Muscle of leg (tissue), 11 donors: ENCODE data around the gene TIMM10B. TPM values are rescaled to one million over a fixed set of nuclear protein-coding genes. Genes with fewer than 3 reads are reported as not detected.
"Not testable (repeated sequence)": the region's sequence is repeated elsewhere in the genome, so short reads cannot be mapped to it uniquely, and the experiment has no call there.

ENCODE experiments used
- DNase-seq: peaks from one replicate; pipeline ENCODE4 v3.0.0; 2013
- H3K27ac ChIP-seq: one replicate; pipeline ENCODE4 v1.5.1; 2013; ENCODE audit warnings: mild to moderate bottlenecking, low read length, control low read depth
- H3K27me3 ChIP-seq: one replicate; pipeline ENCODE4 v1.6.1; 2013; ENCODE audit warnings: low read length; ENCODE audit not compliant: control insufficient read depth, insufficient read depth
- H3K36me3 ChIP-seq: one replicate; pipeline ENCODE4 v1.6.1; 2013; ENCODE audit warnings: low read length; ENCODE audit not compliant: control insufficient read depth, insufficient read depth
- H3K4me1 ChIP-seq: one replicate; pipeline ENCODE4 v1.6.1; 2013; ENCODE audit warnings: low read length; ENCODE audit not compliant: control insufficient read depth, insufficient read depth
- H3K4me3 ChIP-seq: one replicate; pipeline ENCODE4 v1.5.1; 2013; ENCODE audit warnings: low read length, control low read depth
- H3K9me3 ChIP-seq: replicated peaks from 2 replicates; pipeline ENCODE4 v1.6.1; 2013; ENCODE audit warnings: low read depth, low read length; ENCODE audit not compliant: control insufficient read depth
- WGBS: methylation state at CpG from one replicate; pipeline ENCODE4 v1.1.5; 2013; ENCODE audit warnings: missing lambda C conversion rate; ENCODE audit not compliant: insufficient coverage; 5-methylcytosine and 5-hydroxymethylcytosine counted together
- polyA plus RNA-seq, 8 donors: library from polyadenylated mRNA; unstranded; fragments of 120-200 nt; gene quantifications; one replicate each; pipeline versions ENCODE4 v1.2.1 to v1.2.3, GENCODE V29; 2013; ENCODE audit warnings: inconsistent platforms in 1 of 8, low replicate concordance in 1 of 8; ENCODE audit not compliant: insufficient read length in 8 of 8, insufficient read depth in 1 of 8
- total RNA-seq: library from RNA; stranded (reverse); fragments of 120-200 nt; gene quantifications from one replicate; pipeline ENCODE4 v1.2.4, GENCODE V29; 2013

The TIMM10B gene
- total and polyA plus RNA-seq, 9 donors, result 16.1 to 23.9 (median 17.7) TPM

GRCh38 chr11:6498121-6498520 lies 16.8 kb downstream of the TIMM10B start:
- Histone ChIP-seq H3K9me3 (no peaks in the 10 kb centered on the region), H3K4me3 (no peak overlapping the region), H3K4me1 (peaks cover 9% of the 10 kb centered on the region), H3K36me3 (peaks cover 23% of the 10 kb centered on the region), H3K27me3 (no peaks in the 10 kb centered on the region), H3K27ac (no peak overlapping the region)
- no peak for DNase-seq
- WGBS, result 72% methylated on average over 7 of the region's 7 CpGs

- WGBS, result 83% methylated on average over 2 of the region's 5 CpGs
These were observed 17.2 kb downstream of the TIMM10B start for GRCh38 chr11:6498544-6498943.

GRCh38 chr11:6502382-6502781 lies 21.1 kb downstream of the TIMM10B start:
- Histone ChIP-seq H3K9me3 (no peaks in the 10 kb centered on the region), H3K36me3 (peaks cover 22% of the 10 kb centered on the region), H3K27ac (no peak overlapping the region), H3K4me3 (no peak overlapping the region), H3K4me1 (peaks cover 3% of the 10 kb centered on the region), H3K27me3 (no peaks in the 10 kb centered on the region)
- no CpG with 5 or more reads among the region's 3 CpGs for whole genome bisulfite sequencing
- no peak for DNase-seq

More at GRCh38 chr11:6498544-6498943, 17.2 kb downstream of the TIMM10B start:
- Histone ChIP-seq H3K4me1 (peaks cover 9% of the 10 kb centered on the region), H3K4me3 (no peak overlapping the region), H3K9me3 (no peaks in the 10 kb centered on the region), H3K27ac (no peak overlapping the region), H3K36me3 (peaks cover 23% of the 10 kb centered on the region), H3K27me3 (no peaks in the 10 kb centered on the region)
- DNase-seq, result no peak

GRCh38 chr11:6504166-6504565 lies 22.9 kb downstream of the TIMM10B start:
- Histone ChIP-seq H3K27me3 (no peaks in the 10 kb centered on the region), H3K9me3 (no peaks in the 10 kb centered on the region), H3K36me3 (peaks cover 18% of the 10 kb centered on the region), H3K4me1 (no peaks in the 10 kb centered on the region), H3K4me3 (no peak overlapping the region), H3K27ac (no peak overlapping the region)
- 100% methylated on average over 1 of the region's 3 CpGs for WGBS
- no peak for DNase-seq

- Histone ChIP-seq H3K9me3 (no peaks in the 10 kb centered on the region), H3K36me3 (peaks cover 15% of the 10 kb centered on the region), H3K4me3 (no peak overlapping the region), H3K27me3 (no peaks in the 10 kb centered on the region), H3K4me1 (no peaks in the 10 kb centered on the region), H3K27ac (no peak overlapping the region)
- peak; percentile 37 for DNase-seq
- WGBS, result no CpG with 5 or more reads among the region's 2 CpGs
These were observed 24.4 kb downstream of the TIMM10B start for GRCh38 chr11:6505577-6506240.

GRCh38 chr11:6516865-6517264 lies 35.6 kb downstream of the TIMM10B start:
- Histone ChIP-seq H3K4me3 (no peak overlapping the region), H3K36me3 (peaks cover 17% of the 10 kb centered on the region), H3K27me3 (no peaks in the 10 kb centered on the region), H3K27ac (no peak overlapping the region), H3K9me3 (no peaks in the 10 kb centered on the region), H3K4me1 (no peaks in the 10 kb centered on the region)
- no peak for DNase-seq

- no peaks in the 10 kb centered on the region for H3K4me1 ChIP-seq
- WGBS, result 89% methylated on average over 1 of the region's 3 CpGs
- no peak overlapping the region for H3K27ac ChIP-seq
- no peaks in the 10 kb centered on the region for H3K27me3 ChIP-seq
- H3K4me3 ChIP-seq, result no peak overlapping the region
- no peak for DNase-seq
- peaks cover 19% of the 10 kb centered on the region for H3K36me3 ChIP-seq
- H3K9me3 ChIP-seq, result no peaks in the 10 kb centered on the region
These were observed 39.0 kb downstream of the TIMM10B start for GRCh38 chr11:6520265-6520664.

GRCh38 chr11:6521946-6522345 lies 40.6 kb downstream of the TIMM10B start:
- 80% methylated on average over 1 of the region's 3 CpGs for WGBS

GRCh38 chr11:6523253-6523652 lies 42.0 kb downstream of the TIMM10B start:
- no peaks in the 10 kb centered on the region for H3K27me3 ChIP-seq
- no peak for DNase-seq
- H3K36me3 ChIP-seq, result peaks cover 19% of the 10 kb centered on the region
- no CpG with 5 or more reads among the region's 1 CpG for WGBS
- H3K9me3 ChIP-seq, result no peaks in the 10 kb centered on the region
- H3K27ac ChIP-seq, result no peak overlapping the region
- H3K4me3 ChIP-seq, result no peak overlapping the region
- H3K4me1 ChIP-seq, result no peaks in the 10 kb centered on the region

More at GRCh38 chr11:6521946-6522345, 40.6 kb downstream of the TIMM10B start:
- H3K27ac ChIP-seq, H3K4me3 ChIP-seq, H3K4me1 ChIP-seq, H3K9me3 ChIP-seq, DNase-seq, H3K27me3 ChIP-seq: not testable (repeated sequence)
- peaks cover 19% of the 10 kb centered on the region for H3K36me3 ChIP-seq

- no peaks in the 10 kb centered on the region for H3K9me3 ChIP-seq
- H3K36me3 ChIP-seq, result peaks cover 12% of the 10 kb centered on the region
- no peaks in the 10 kb centered on the region for H3K4me1 ChIP-seq
- WGBS, result no CpG with 5 or more reads among the region's 3 CpGs
- no peak overlapping the region for H3K4me3 ChIP-seq
- no peak for DNase-seq
- no peak overlapping the region for H3K27ac ChIP-seq
- no peaks in the 10 kb centered on the region for H3K27me3 ChIP-seq
These were observed 45.3 kb downstream of the TIMM10B start for GRCh38 chr11:6526411-6527135.
